ENCODE data around the gene PIGQ. TPM values are rescaled to one million over a fixed set of nuclear protein-coding genes. Genes with fewer than 3 reads are reported as not detected.

Gene PIGQ
- total and polyA plus RNA-seq, 2 of the 4 experiments (the other 2 are of a cell fraction) = 5.9 to 36.8 TPM

DNA sequence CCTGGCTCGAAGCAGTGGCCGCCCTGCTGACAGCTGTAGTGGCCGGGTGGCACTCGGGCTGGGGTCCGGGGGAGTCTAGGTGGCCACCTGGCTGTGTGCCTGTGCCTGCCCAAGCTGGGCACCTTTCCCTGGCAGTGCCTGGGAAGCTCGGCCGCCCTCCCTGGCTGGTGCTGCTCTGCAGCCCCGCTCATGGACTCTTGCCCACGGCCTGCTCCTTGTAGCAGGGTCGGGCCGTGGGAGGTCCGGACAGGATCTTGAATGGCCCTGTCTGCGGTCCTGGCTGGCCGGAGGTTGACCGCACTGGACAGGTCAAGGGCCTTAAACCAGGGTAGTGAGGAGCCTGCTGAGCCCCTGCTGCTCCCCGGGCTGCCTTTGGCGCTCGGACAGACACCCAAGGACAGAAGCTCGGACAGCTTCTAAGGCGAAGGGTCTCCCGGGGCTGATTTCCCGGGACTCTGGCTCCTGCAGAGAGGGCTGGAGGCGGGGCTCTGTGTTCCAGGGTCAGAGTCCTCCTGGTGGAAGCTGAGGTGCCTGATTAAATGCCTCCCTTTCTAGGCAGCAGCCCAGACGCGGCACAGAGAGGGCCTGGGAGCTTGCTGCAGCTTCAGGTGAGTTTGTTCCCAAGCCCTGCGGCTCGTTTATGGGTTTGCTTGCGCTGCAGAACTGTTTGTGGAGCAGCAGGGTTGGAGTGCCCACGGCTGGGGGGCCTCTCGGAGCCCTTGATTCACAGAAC lies 36.2 kb upstream of the PIGQ start:
- ChIA-PET POLR2A (ENCODE audit: unreplicated experiment) (no interaction called here), CTCF (no interaction called here)
- Histone ChIP-seq H2AK9ac (replicated peaks; ENCODE audit: low read depth, low read length, poor library complexity) (no peak overlapping the region), H4K8ac (ENCODE audit: low read depth in 2 of 2, low read length in 2 of 2) (no peak overlapping the region), H4K20me1 (ENCODE audit: insufficient read depth, low read length) (peaks cover 72% of the 10 kb centered on the region), H4K5ac (ENCODE audit: low read depth, low read length) (no peak overlapping the region), H3K4me2 (ENCODE audit: low read depth, low read length) (no peak overlapping the region), H3K79me1 (ENCODE audit: low read depth in 1 of 2, low read length in 2 of 2) (peaks cover 7 to 71% of the 10 kb centered on the region in 2 experiments; a peak in 3 of 4 replicates), H3K36me3 (ENCODE audit: control insufficient read depth, insufficient read depth, low read length) (peaks cover 15% of the 10 kb centered on the region; the same call in 1 of the 2 replicates), H2BK5ac (ENCODE audit: low read depth, low read length, poor library complexity, severe bottlenecking) (no peak overlapping the region), H3K9me1 (ENCODE audit: insufficient read depth, low read length) (peaks cover 8% of the 10 kb centered on the region; the same call in 1 of the 2 replicates), H3K18ac (ENCODE audit: low read depth, low read length) (no peak overlapping the region), H3K14ac (replicated peaks; ENCODE audit: low read depth, low read length) (no peak overlapping the region), H2BK15ac (ENCODE audit: low read depth, low read length) (no peak overlapping the region), H4K91ac (ENCODE audit: insufficient read depth, low read depth, low read length) (no peak overlapping the region), H3K27ac (ENCODE audit: insufficient read depth, low read length) (no peak overlapping the region), H3K23ac (ENCODE audit: low read depth, low read length) (no peak overlapping the region), H2BK20ac (ENCODE audit: low read depth, low read length) (no peak overlapping the region), H3K4me1 (ENCODE audit: control insufficient read depth, insufficient read depth, low read length) (peaks cover 14% of the 10 kb centered on the region), H3K27me3 (ENCODE audit: control insufficient read depth, insufficient read depth, low read length) (no peaks in the 10 kb centered on the region), H3K4me3 (ENCODE audit: insufficient read depth, low read depth, low read length) (no peak overlapping the region), H2BK120ac (ENCODE audit: low read depth, low read length) (no peak overlapping the region), H3K9me3 (ENCODE audit: control insufficient read depth, insufficient read depth, low read length) (no peaks in the 10 kb centered on the region), H3K9ac (ENCODE audit: low read depth, low read length) (no peak overlapping the region), H3K4ac (ENCODE audit: low read depth, low read length) (no peak overlapping the region), H3K56ac (ENCODE audit: extremely low read depth, insufficient read depth, low read length) (no peak overlapping the region), H2AK5ac (ENCODE audit: low read depth, low read length) (no peak overlapping the region), H2AFZ (replicated peaks; ENCODE audit: low read length, poor library complexity) (no peak overlapping the region)
- no TSS peak for BruUV-seq (replicated peaks)
- TF ChIP-seq RCOR1 (IDR thresholded peaks at IDR 0.05; ENCODE audit: insufficient replicate concordance, low read length) = no peak
- TF ChIP-seq CEBPB (IDR thresholded peaks at IDR 0.05; ENCODE audit: low read depth, low read length) = no peak
- TF ChIP-seq BHLHE40 (IDR thresholded peaks at IDR 0.05; ENCODE audit: low read depth, low read length) = no peak
- no peak for TF ChIP-seq RAD21 (IDR thresholded peaks at IDR 0.05; ENCODE audit: low read length)
- no peak for TF ChIP-seq MAZ (IDR thresholded peaks at IDR 0.05; ENCODE audit: borderline replicate concordance, low read depth, low read length)
- TF ChIP-seq POLR2A (IDR thresholded peaks at IDR 0.05; ENCODE audit: low read depth, low read length) = no peak
- no peak for TF ChIP-seq MXI1 (IDR thresholded peaks at IDR 0.05; ENCODE audit: borderline replicate concordance, low read depth, low read length)
- TF ChIP-seq, protein P1, sequence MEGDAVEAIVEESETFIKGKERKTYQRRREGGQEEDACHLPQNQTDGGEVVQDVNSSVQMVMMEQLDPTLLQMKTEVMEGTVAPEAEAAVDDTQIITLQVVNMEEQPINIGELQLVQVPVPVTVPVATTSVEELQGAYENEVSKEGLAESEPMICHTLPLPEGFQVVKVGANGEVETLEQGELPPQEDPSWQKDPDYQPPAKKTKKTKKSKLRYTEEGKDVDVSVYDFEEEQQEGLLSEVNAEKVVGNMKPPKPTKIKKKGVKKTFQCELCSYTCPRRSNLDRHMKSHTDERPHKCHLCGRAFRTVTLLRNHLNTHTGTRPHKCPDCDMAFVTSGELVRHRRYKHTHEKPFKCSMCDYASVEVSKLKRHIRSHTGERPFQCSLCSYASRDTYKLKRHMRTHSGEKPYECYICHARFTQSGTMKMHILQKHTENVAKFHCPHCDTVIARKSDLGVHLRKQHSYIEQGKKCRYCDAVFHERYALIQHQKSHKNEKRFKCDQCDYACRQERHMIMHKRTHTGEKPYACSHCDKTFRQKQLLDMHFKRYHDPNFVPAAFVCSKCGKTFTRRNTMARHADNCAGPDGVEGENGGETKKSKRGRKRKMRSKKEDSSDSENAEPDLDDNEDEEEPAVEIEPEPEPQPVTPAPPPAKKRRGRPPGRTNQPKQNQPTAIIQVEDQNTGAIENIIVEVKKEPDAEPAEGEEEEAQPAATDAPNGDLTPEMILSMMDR (conservative IDR thresholded peaks at IDR 0.05; ENCODE audit: low read depth, low read length) = no peak
- TF ChIP-seq RFX5 (IDR thresholded peaks at IDR 0.05; ENCODE audit: low read depth, low read length) = no peak
- TF ChIP-seq CHD1 (IDR thresholded peaks at IDR 0.05; ENCODE audit: low read depth, low read length) = no peak
- no peak for TF ChIP-seq NFE2L2 (IDR thresholded peaks at IDR 0.05; ENCODE audit: low read depth, low read length)
- TF ChIP-seq FOS (IDR thresholded peaks at IDR 0.05; ENCODE audit: low read depth, low read length) = no peak
- TF ChIP-seq SMC3 (IDR thresholded peaks at IDR 0.05; ENCODE audit: low read depth, low read length) = no peak
- TF ChIP-seq, protein P2, sequence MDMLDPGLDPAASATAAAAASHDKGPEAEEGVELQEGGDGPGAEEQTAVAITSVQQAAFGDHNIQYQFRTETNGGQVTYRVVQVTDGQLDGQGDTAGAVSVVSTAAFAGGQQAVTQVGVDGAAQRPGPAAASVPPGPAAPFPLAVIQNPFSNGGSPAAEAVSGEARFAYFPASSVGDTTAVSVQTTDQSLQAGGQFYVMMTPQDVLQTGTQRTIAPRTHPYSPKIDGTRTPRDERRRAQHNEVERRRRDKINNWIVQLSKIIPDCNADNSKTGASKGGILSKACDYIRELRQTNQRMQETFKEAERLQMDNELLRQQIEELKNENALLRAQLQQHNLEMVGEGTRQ (IDR thresholded peaks at IDR 0.05; ENCODE audit: low read depth, low read length) = no peak
- TF ChIP-seq MAFK (IDR thresholded peaks at IDR 0.05; ENCODE audit: low read depth, low read length) = no peak
- dilution Hi-C loops (cut with HindIII; ENCODE audit: low sequenced_read_pairs, unreplicated experiment) (no loop called here), in situ Hi-C loops (cut with MboI; ENCODE audit: low sequenced_read_pairs) (no loop called here), intact Hi-C loops (cut with micrococcal nuclease) (no loop called here)
- ATAC-seq (ENCODE audit: low read depth) = no peak
- WGBS, 2 experiments (ENCODE audit: extremely low coverage in 2 of 2, insufficient read length in 1 of 2) = 83% methylated on average over 29 of the region's 30 CpGs; no CpG with 5 or more reads in 1 of the 2 experiments
- no peak for DNase-seq

All from IMR-90 (cell line).